Stimulated activated naive CD4-positive, alpha-beta T cell treated with Interleukin-2 at 50 U/mL for 16 hours (primary cell): ENCODE measurements around the gene RAD1.

Experiments used
- DNase-seq: peaks from one replicate; lab custom pipeline; 2025; lab: John Stamatoyannopoulos, UW

The RAD1 gene

GRCh38 chr5:34915856-34916192 is 520 bp upstream of the RAD1 start:
- peak; percentile 20 for DNase-seq

GRCh38 chr5:34914671-34915138 is 599 bp downstream of the RAD1 start:
- no peak for DNase-seq

DNA sequence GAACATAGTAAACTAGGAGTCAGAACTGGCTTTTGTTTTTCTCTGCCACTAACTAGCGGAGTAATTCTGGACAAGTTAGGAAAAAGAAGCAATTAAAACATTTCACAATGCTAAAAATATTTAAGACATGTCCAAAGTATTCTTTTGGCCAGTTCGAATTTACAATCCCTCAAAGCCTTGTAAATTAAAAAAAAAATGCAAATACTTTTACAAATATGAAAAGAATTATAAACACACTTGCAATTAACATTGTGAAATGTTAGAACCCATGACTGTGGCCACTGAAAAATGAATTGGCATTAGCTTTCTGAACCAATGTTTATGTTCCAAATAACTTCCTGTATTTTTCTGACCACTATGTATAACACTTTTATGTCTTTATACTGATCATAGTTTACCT is 2.2 kb downstream of the RAD1 start:
- no peak for DNase-seq

DNA sequence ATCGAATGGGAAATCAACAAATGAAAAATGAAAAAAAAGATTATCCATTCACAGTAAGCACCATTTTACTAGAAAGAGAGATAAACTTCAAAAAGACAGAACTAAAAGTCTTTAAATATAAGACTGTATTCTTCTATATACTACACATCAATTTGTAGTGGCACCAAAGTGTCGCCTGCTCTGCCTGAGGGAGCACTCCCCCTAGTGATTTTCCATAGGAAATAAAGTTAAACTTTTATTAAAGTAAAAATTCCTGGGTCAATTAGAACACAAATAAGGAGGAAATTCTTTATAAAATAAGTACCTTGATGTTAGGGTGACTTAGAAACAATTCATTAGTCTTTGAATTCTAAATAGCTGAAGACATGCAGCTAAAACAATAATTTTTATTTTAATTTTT is 9.7 kb downstream of the RAD1 start:
- no peak for DNase-seq

DNA sequence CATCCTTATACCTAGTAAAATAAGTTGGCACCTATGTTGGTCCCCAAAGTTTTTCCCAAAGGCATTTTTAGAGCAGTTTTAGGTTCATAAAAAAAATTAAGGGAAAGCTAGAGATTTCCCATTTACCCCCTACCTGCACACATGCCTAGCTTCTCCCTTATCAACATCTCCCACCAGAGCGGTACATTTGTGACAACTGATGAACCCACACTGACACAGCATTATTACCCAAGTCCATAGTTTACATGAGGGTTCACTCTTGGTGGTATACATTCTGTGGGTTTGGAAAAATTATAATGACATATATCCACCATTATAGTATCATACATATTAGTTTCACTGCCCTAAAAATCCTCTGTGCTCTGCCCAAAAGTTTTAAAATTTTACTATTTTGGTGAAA is 12.0 kb downstream of the RAD1 start:
- DNase-seq, result no peak

- DNase-seq, result no peak
Observed at GRCh38 chr5:34900652-34901051, 14.7 kb downstream of the RAD1 start.

DNA sequence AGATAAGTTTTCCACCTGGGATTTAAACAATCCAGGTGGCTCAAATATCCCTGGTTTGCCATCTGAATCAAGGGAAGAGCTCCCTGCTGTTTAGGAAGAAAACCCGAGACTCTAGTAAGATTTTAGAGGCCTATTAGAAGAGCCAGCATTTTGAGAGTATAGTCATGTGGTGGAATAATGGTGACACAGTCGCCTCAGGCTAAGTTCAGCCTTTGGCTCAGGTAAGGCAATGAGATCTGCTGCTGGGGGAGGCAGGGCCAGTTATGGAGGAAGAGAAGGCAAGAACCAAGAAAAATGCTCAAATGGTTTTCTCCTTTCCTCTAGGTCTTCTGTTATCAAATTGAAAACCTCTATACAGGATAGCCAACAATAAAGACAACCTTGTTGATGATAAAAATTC is 16.2 kb downstream of the RAD1 start:
- no peak for DNase-seq

GRCh38 chr5:34898258-34898895 is 16.9 kb downstream of the RAD1 start:
- peak; percentile 38 for DNase-seq

DNA sequence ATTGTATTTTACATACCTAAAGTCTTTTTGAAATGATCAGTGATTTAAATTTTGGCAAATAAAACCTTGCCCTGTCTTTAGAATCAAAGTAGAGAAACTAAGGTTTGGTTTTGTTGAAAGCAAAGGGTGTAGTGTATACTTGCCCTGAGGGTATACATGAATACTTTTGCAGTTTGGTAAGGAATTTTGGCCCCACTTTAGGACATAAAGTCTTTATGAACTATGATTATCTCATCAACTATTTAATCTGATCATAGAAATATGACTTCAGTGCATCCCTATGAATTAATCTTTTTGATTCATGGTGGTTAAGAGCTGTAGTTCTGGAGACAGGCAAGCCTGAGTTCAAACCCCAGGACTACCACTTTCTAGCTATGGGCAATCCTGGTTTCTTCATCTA is 17.7 kb downstream of the RAD1 start:
- DNase-seq, result no peak

- no peak for DNase-seq
Observed at GRCh38 chr5:34895641-34896419, 19.5 kb downstream of the RAD1 start.

- DNase-seq, result no peak
Observed at GRCh38 chr5:34894716-34895115, 20.6 kb downstream of the RAD1 start.

DNA sequence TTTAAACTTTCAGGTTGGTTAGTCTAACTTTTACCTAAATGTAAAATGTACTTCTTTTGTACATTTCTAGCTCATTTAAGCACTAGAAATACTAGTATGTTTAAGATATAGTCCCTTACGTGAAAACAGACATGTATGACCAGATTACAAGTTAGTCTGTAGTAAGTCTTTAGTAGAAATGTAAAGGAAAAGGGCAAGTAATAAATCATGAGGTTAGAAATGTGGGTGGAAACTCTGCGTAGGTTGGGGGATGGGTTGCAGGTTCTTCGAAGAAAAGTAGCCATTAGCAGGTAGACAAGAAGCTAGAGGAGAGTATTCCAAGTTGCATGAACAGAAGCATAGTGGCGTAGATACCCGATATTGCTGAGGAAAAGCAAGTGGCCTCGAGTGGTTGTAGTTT is 22.9 kb downstream of the RAD1 start:
- no peak for DNase-seq

DNA sequence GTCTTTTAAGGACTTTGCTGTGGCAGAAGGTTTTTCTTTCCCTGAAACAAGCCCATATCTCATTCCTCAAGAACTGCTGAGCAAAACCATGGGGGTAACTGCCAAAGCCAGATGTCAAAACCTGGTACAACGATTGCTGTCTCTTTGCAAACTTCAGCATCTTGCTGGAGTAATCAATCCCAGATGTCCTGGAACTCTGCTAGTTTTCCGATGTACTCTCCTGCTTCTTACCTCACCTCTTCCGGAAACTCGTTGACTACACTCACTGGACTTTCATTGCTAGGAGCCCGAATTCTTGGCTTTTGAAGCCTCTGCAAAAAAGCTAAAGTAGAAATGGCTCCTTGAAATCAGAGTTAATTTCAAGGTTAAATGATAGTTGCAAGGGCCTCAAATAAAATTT is 23.3 kb downstream of the RAD1 start:
- DNase-seq, result no peak

DNA sequence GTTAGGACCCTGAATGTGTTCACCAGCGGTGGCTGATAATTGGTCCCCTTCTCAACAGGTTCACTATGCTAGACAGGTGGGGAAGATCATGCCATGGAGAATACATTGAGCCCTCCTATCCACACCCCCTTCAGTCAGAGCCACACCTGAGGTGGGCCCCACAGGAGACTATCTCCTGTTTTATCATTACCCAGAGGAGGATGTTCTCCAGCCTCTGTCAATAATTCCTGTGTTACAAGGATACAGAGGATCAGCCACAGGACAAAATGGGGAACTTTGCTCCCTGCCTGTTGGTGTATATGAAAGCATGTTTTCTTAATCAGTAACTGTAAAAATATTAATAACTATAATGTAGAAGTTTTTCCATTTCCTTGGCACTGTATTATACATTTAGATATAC is 25.9 kb downstream of the RAD1 start:
- DNase-seq, result no peak

DNA sequence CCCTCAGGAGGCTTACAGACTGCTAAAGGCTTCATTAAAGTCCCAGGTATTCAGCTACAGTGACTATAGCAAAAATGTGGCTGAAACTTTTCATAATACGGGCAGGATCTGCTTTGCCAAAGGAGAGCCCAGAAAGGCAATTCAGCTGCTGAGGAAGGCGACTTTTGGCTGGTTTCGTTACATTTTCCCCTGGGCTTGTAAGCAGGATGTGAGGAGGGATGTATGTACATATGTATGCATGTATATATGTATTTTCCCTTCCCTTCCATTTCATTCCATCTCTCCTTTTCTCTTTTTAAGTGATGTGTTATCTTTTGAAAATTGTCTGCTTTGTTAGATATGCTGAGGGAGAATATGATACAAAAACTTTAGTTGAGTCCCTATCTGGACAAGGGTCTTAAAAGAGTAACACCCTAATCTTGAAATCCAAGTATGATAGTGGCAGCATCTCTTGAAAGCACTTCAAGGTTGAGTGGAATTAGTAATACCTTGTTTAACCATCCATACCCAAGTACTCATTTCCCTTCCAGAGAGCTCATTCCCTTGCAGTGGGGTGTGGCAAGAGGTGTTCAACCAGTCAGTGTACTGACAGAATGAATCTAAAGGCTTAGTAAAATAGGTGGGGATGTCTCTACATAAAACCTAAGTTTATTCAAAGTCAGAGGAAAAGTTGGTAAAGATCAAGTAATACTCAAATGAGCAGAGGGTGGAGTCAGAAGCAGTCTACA is 28.7 kb downstream of the RAD1 start:
- no peak for DNase-seq

DNA sequence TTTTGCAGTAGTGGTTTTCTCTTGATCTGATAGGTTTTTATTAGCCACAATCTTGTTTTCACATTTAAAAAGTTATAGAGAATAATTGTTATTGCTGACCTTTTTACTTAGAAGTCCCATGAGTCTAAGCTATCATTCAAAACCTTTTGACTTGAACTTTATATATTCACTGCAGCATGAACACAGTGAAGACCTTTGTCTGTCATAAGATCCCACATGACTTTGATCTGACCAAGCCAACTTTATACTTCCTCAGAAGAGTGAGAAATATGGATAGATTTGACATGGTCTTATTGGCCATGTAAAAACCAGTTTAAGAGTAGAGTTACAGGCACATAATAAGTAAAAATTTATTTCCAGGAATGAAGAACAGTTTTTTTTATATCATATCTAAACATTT is 34.1 kb downstream of the RAD1 start:
- no peak for DNase-seq

DNA sequence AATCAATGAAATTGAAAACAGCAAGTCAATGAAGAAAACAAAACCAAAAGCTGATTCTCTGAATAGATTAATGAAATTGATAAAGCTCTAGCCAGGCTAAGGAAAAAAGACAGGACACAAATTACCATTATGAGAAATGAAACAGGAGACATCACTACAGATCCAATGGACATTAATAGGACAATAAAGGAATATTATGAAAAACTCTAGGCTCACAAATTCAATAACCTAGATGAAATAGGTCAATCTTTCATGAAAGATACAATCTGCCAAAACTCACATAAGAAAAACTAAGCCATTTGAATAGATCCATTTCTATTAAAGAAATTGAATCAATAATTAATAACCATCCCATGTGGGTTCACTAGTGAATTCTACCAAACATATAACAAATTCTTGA is 39.0 kb downstream of the RAD1 start:
- no peak for DNase-seq

DNA sequence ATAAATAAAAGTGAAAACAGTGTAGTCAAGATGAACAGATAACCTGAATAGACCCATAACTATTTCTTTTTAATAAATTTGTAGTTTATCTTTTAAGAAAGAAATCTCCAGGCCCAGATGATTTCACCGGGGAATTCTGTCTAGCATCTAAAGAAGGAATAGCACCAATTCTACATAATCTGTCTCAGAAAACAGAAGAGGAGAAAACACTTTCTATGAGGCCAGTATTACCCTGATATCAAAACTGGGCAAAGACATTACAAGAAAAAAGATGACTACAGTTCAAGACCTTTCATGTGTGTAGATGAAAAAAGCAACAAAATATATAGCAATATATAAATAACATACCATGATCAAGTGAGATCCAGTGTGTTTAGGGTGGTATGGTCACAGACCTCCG is 44.9 kb downstream of the RAD1 start:
- no peak for DNase-seq

DNA sequence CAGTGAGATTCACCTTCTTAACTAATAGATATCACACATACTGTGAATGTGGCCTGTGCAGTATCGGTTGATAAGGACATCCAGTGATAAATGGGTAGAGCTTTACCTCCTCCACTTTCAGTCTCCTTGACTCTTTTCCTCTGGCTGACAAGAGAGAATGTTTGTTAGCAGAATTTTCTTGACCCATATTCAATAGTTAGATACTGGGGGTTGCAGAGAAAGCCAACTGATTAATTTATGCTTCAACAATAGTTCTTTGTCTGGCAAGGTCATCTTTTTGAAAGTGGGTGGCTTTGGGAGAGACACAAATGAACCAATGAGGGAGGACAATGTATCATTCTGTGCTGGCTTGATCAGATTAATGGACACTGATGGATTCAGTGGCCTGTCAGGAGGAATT is 46.0 kb downstream of the RAD1 start:
- no peak for DNase-seq

GRCh38 chr5:34868791-34869190 is 46.5 kb downstream of the RAD1 start:
- DNase-seq, result no peak

DNA sequence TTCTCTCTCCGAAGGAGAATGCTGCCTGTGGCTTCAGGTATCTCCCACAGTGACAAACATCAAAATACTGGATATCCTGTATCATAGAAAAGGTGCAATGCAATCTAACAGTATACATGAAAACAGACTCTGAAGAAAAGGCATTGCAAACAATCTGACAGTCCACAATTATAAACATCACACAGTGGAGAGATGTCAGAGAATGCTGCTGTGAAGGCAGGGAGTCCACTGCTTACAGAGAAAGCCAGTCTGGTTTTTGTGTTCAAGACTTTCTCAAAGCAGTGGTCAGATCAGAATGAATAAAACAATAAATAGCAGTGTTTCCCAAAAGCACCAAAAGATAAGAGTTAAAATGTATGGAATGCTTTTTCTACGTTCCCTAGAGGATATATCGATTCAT is 47.6 kb downstream of the RAD1 start:
- DNase-seq, result no peak

DNA sequence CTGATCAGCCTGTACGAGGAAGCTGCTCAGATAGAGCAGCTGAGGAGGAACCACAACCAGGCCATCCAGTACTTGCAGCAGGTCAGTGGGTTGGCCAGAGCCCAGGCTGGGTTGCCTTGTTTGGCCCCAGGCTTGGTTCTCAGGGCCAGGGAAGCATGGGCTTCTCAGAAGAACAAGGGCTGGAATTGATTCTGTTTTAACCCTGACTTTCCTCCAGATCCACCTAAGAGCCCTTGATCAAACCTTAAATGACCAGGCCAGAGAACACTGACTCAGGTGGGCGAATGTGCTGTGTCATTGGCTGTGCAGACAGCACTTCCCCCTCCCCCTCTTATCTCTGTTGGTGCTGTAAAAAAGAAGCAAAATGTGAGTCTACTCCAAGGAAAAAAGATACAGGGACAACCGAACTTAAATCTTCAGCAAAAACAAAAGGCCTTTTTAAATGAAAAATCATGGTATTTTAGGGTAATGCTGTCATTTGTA is 48.3 kb downstream of the RAD1 start:
- no peak for DNase-seq

- DNase-seq, result no peak
Observed at GRCh38 chr5:34865091-34865490, 50.2 kb downstream of the RAD1 start.
